Measurements from ENCODE around the gene S1PR3.
"Not testable (repeated sequence)": the region's sequence is repeated elsewhere in the genome, so short reads cannot be mapped to it uniquely, and the experiment has no call there.

Gene S1PR3

GRCh38 chr9:88991066-88992034 is at the start of gene S1PR3:
TSS of gene S1PR3 (plus strand) at chr9:88991468. CDS start at chr9:89001201, 9,733 bp downstream.
- DNase-seq (ENCODE audit: extremely low spot score), result peak; percentile 73
- ChIA-PET POLR2A (no interaction called here), CTCF (no interaction called here)
- TF ChIP-seq NFRKB (IDR thresholded peaks at IDR 0.05) (no peak), FOXK2 (IDR thresholded peaks at IDR 0.05) (no peak), BHLHE40 (IDR thresholded peaks at IDR 0.05; ENCODE audit: borderline replicate concordance) (no peak), CTBP1 (IDR thresholded peaks at IDR 0.05; ENCODE audit: borderline replicate concordance) (no peak), LEF1 (IDR thresholded peaks at IDR 0.05; ENCODE audit: borderline replicate concordance) (no peak), FOXM1 (IDR thresholded peaks at IDR 0.05; ENCODE audit: borderline replicate concordance) (no peak), FOXA1 (IDR thresholded peaks at IDR 0.05) (no peak), SUZ12 (IDR thresholded peaks at IDR 0.05) (no peak), ARNT (IDR thresholded peaks at IDR 0.05) (no peak), SP1 (IDR thresholded peaks at IDR 0.05) (no peak), HDGF (IDR thresholded peaks at IDR 0.05; ENCODE audit: borderline replicate concordance) (no peak)

DNA sequence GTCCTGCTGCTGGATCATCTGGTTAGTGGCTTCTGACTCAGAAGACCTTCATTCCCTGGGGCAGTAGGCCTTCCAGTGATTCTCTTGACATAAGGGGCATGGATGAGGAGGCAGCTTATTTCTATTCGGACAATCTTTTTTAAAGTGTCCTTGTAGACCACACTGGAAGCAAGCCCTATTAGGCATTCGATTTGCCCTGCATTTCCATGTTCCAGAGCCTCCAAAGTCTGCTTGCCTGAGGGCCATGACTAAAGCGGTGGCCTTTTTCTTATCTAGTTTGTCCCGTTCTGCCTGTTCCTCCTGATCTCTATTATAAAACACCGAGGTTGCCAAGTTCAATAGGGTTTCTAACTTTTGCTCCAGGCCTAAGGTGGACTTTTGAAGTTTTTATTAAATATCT is 49.7 kb upstream of the S1PR3 start:
- CTCF ChIA-PET; DNase-seq (ENCODE audit: extremely low spot score); POLR2A ChIA-PET: not testable (repeated sequence)

GRCh38 chr9:88942411-88942810 is 48.9 kb upstream of the S1PR3 start:
- ChIA-PET CTCF (no interaction called here), POLR2A (no interaction called here)
- TF ChIP-seq NFRKB (IDR thresholded peaks at IDR 0.05), result no peak
- TF ChIP-seq FOXA1 (IDR thresholded peaks at IDR 0.05), result no peak
- TF ChIP-seq LEF1 (IDR thresholded peaks at IDR 0.05; ENCODE audit: borderline replicate concordance), result no peak
- TF ChIP-seq CTBP1 (IDR thresholded peaks at IDR 0.05; ENCODE audit: borderline replicate concordance), result no peak
- no peak for TF ChIP-seq HDGF (IDR thresholded peaks at IDR 0.05; ENCODE audit: borderline replicate concordance)
- no peak for TF ChIP-seq BHLHE40 (IDR thresholded peaks at IDR 0.05; ENCODE audit: borderline replicate concordance)
- no peak for TF ChIP-seq ZNF384 (IDR thresholded peaks at IDR 0.05)
- TF ChIP-seq FOXK2 (IDR thresholded peaks at IDR 0.05), result no peak
- no peak for TF ChIP-seq PKNOX1 (IDR thresholded peaks at IDR 0.05)
- TF ChIP-seq SP1 (IDR thresholded peaks at IDR 0.05), result no peak
- TF ChIP-seq SUZ12 (IDR thresholded peaks at IDR 0.05), result no peak
- TF ChIP-seq L3MBTL2 (conservative IDR thresholded peaks at IDR 0.05), result no peak
- TF ChIP-seq FOXM1 (IDR thresholded peaks at IDR 0.05; ENCODE audit: borderline replicate concordance), result no peak
- no peak for TF ChIP-seq ELF4 (IDR thresholded peaks at IDR 0.05)
- no peak for TF ChIP-seq ARNT (IDR thresholded peaks at IDR 0.05)
- no peak for TF ChIP-seq TARDBP (IDR thresholded peaks at IDR 0.05)
- DNase-seq (ENCODE audit: extremely low spot score), result no peak

DNA sequence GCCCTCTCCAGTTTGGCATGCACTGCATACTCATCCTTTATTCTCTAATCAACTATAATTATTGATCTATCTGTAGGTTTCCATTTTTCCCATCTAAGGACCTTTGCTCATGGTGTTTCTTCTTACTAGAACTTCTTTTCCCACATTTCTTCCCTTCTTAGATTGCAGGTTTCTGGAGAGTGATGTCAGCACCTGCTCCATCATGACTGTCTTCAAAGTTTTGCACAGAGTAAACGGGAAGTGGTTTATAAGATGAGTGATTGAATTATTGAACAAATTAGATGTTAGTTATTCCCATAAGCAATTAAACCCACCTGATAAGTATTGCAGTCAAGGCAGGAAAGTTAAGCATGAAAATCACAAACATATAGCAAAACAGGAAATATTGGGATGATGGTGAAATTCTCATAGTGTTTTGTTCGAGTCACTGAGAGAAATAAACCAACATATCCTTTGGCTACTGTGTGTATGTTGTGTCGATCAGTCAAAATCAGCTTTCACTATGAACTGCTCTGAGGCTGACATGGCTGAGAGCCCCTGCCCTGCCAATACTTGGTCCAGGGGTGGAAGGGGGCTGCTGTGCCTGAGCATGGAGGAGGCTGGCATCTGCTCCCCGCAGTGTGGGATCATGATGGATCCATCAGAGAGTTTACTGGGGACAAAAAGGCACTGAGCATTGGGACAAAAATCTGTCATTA is 45.5 kb upstream of the S1PR3 start:
- TF ChIP-seq CTBP1 (IDR thresholded peaks at IDR 0.05; ENCODE audit: borderline replicate concordance) (no peak), L3MBTL2 (conservative IDR thresholded peaks at IDR 0.05) (no peak), FOXA1 (IDR thresholded peaks at IDR 0.05) (no peak), FOXM1 (IDR thresholded peaks at IDR 0.05; ENCODE audit: borderline replicate concordance) (no peak), SUZ12 (IDR thresholded peaks at IDR 0.05) (no peak), ARNT (IDR thresholded peaks at IDR 0.05) (no peak), LEF1 (IDR thresholded peaks at IDR 0.05; ENCODE audit: borderline replicate concordance) (no peak), NFRKB (IDR thresholded peaks at IDR 0.05) (no peak), SP1 (IDR thresholded peaks at IDR 0.05) (no peak), FOXK2 (IDR thresholded peaks at IDR 0.05) (no peak), ZNF384 (IDR thresholded peaks at IDR 0.05) (no peak), BHLHE40 (IDR thresholded peaks at IDR 0.05; ENCODE audit: borderline replicate concordance) (no peak), PKNOX1 (IDR thresholded peaks at IDR 0.05) (no peak), HDGF (IDR thresholded peaks at IDR 0.05; ENCODE audit: borderline replicate concordance) (no peak), TARDBP (IDR thresholded peaks at IDR 0.05) (no peak), ELF4 (IDR thresholded peaks at IDR 0.05) (no peak)
- POLR2A ChIA-PET, result no interaction called here
- DNase-seq (ENCODE audit: extremely low spot score), result no peak
- CTCF ChIA-PET, result no interaction called here

GRCh38 chr9:88947581-88948573 is 43.4 kb upstream of the S1PR3 start:
- ChIA-PET CTCF (no interaction called here), POLR2A (no interaction called here)
- TF ChIP-seq SUZ12 (IDR thresholded peaks at IDR 0.05) (no peak), FOXM1 (IDR thresholded peaks at IDR 0.05; ENCODE audit: borderline replicate concordance) (no peak), FOXK2 (IDR thresholded peaks at IDR 0.05) (no peak)
- no peak for DNase-seq (ENCODE audit: extremely low spot score)

- ChIA-PET POLR2A (no interaction called here), CTCF (no interaction called here)
- DNase-seq (ENCODE audit: extremely low spot score), result no peak
- TF ChIP-seq HDGF (IDR thresholded peaks at IDR 0.05; ENCODE audit: borderline replicate concordance) (no peak), FOXA1 (IDR thresholded peaks at IDR 0.05) (no peak), FOXM1 (IDR thresholded peaks at IDR 0.05; ENCODE audit: borderline replicate concordance) (no peak)
These were observed 41.8 kb upstream of the S1PR3 start for GRCh38 chr9:88949425-88949824.

Measured in HEK293T (cell line).